K562 (cell line): ENCODE measurements around the gene LY6G6F. TPM values are rescaled to one million over a fixed set of nuclear protein-coding genes. Genes with fewer than 3 reads are reported as not detected.

Experiments used
- CREB3L1 ChIP-seq: fragments of 450-650 bp; IDR thresholded peaks from 2 replicates; pipeline ENCODE4 v1.6.1; 2014; ENCODE audit warnings: low read depth, mild to moderate bottlenecking, moderate library complexity, borderline replicate concordance
- ELF4 ChIP-seq: fragments of 450-650 bp; formaldehyde crosslinking; IDR thresholded peaks from 2 replicates; pipeline ENCODE4 v1.4.0; 2022; ENCODE audit warnings: missing genetic modification characterization
- KAT8 ChIP-seq: fragments of 450-650 bp; IDR thresholded peaks from 2 replicates; pipeline ENCODE4 v1.6.1; 2016; ENCODE audit warnings: low read depth, mild to moderate bottlenecking
- NCOA1 ChIP-seq: fragments of 450-650 bp; IDR thresholded peaks from 2 replicates; pipeline ENCODE4 v1.6.1; 2016; ENCODE audit warnings: low read depth
- NR2C2 ChIP-seq, 2 experiments: fragments of 200-800 bp in 1 of 2; sonication (Bioruptor generic) in 1 of 2; sonication (generic) in 1 of 2; formaldehyde crosslinking in 1 of 2; IDR thresholded peaks; 2 replicates each; pipeline versions ENCODE4 v1.6.1 to v1.8.0; 2016 to 2022; ENCODE audit warnings: mild to moderate bottlenecking in 1 of 2, missing compliant biosample characterization in 1 of 2, missing genetic modification characterization in 1 of 2, missing genetic modification reagents in 1 of 2
- OTX1 ChIP-seq: fragments of 450-650 bp; formaldehyde crosslinking; IDR thresholded peaks from 2 replicates; pipeline ENCODE4 v1.4.0; 2022; ENCODE audit warnings: mild to moderate bottlenecking
- PRDM10 ChIP-seq: fragments of 450-650 bp; IDR thresholded peaks from 2 replicates; pipeline ENCODE4 v1.6.1; 2018; ENCODE audit not compliant: partially characterized antibody
- RFX1 ChIP-seq: fragments of 450-650 bp; IDR thresholded peaks from 2 replicates; pipeline ENCODE4 v1.6.1; 2016; ENCODE audit warnings: mild to moderate bottlenecking, moderate library complexity
- ZNF133 ChIP-seq: fragments of 250-450 bp; sonication (Bioruptor Pico); IDR thresholded peaks from 2 replicates; pipeline ENCODE4 v1.4.0; 2020; ENCODE audit warnings: mild to moderate bottlenecking
- ZNF778 ChIP-seq: fragments of 450-650 bp; formaldehyde crosslinking; IDR thresholded peaks from 2 replicates; pipeline ENCODE4 v1.4.0; 2020; ENCODE audit warnings: mild to moderate bottlenecking, moderate library complexity
- polyA plus RNA-seq, 8 experiments: library from polyadenylated mRNA; depleted of rRNA in 4 of 8; stranded (reverse) in 5 of 8; unstranded in 3 of 8; fragments of >200 nt; fragmentation: Nextera tagmentation in 2 of 8; fragmentation: Illumina TruSeq in 1 of 8; extraction: Ambion mirVana in 2 of 8; extraction: Trizol in 1 of 8; gene quantifications; 2 replicates each; pipeline versions ENCODE4 v1.2.1 to v1.2.3, GENCODE V29; 2011 to 2014; ENCODE audit warnings: inconsistent platforms in 1 of 8, missing spikeins in 1 of 8
- total RNA-seq, 7 experiments: library from RNA; depleted of rRNA in 6 of 7; stranded (reverse); fragments of >200 nt in 6 of 7; fragmentation: Illumina TruSeq in 2 of 7; extraction: Trizol in 2 of 7; gene quantifications; 2 replicates each; pipeline versions ENCODE4 v1.2.1 to v1.2.3, GENCODE V29; 2011 to 2021; ENCODE audit warnings: low replicate concordance in 1 of 7
- TF ChIP-seq, protein P1 (sequence below): fragments of 250-450 bp; sonication (Bioruptor Pico); IDR thresholded peaks from 2 replicates; pipeline ENCODE4 v1.8.0; 2022; ENCODE audit warnings: moderate library complexity, mild to moderate bottlenecking, inconsistent platforms
- TF ChIP-seq, protein P2 (sequence below): sonication (generic); formaldehyde crosslinking; IDR thresholded peaks from 2 replicates; pipeline ENCODE4 v1.8.1; 2023; ENCODE audit warnings: mild to moderate bottlenecking, missing genetic modification reagents, moderate library complexity

LY6G6F gene
- total and polyA plus RNA-seq, 9 of the 15 experiments (the other 6 are each of a cell fraction or from before 2014, with no cell fraction given) = 0.14 to 0.50 (median 0.28) TPM; not detected in 2

- TF ChIP-seq, protein P1, sequence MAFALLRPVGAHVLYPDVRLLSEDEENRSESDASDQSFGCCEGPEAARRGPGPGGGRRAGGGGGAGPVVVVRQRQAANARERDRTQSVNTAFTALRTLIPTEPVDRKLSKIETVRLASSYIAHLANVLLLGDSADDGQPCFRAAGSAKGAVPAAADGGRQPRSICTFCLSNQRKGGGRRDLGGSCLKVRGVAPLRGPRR (CRISPR knock-in tag) = 0 out of 2 replicates have a peak, but pooled peaks have one; percentile 70
- TF ChIP-seq ZNF133 (CRISPR knock-in tag) = 0 out of 2 replicates have a peak, but pooled peaks have one; percentile 52
- TF ChIP-seq NR2C2 (CRISPR knock-in tag; IDR thresholded peaks at IDR 0.05) = 0 out of 2 replicates have a peak, but pooled peaks have one; percentile 38
- no peak for TF ChIP-seq NR2C2 (tag; IDR thresholded peaks at IDR 0.05)
- no peak for TF ChIP-seq PRDM10
- no peak for TF ChIP-seq ZNF778 (CRISPR knock-in tag)
- TF ChIP-seq KAT8 = no peak
- no peak for TF ChIP-seq CREB3L1
- TF ChIP-seq NCOA1 = peak; percentile 38; the same call in 1 of the 2 replicates
- TF ChIP-seq RFX1 = no peak
- 0 out of 2 replicates have a peak, but pooled peaks have one; percentile 10 for TF ChIP-seq ELF4 (CRISPR knock-in tag)
- TF ChIP-seq, protein P2, sequence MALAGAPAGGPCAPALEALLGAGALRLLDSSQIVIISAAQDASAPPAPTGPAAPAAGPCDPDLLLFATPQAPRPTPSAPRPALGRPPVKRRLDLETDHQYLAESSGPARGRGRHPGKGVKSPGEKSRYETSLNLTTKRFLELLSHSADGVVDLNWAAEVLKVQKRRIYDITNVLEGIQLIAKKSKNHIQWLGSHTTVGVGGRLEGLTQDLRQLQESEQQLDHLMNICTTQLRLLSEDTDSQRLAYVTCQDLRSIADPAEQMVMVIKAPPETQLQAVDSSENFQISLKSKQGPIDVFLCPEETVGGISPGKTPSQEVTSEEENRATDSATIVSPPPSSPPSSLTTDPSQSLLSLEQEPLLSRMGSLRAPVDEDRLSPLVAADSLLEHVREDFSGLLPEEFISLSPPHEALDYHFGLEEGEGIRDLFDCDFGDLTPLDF (CRISPR knock-in tag) = no peak
- TF ChIP-seq OTX1 (CRISPR knock-in tag) = no peak; the same call in 1 of the 2 replicates
Measured at GRCh38 chr6:31663961-31664789, 42.5 kb upstream of the LY6G6F start (continued).
